ENCODE results near the gene FAM47E.

FAM47E gene

GRCh38 chr4:76257824-76258223 is 6.3 kb downstream of the FAM47E start:
- in situ Hi-C loops (cut with HindIII; ENCODE audit: low pct_unique_long_range_greater_than_20kb, low sequenced_read_pairs) = no loop called here
- no peak for TF ChIP-seq JUND (IDR thresholded peaks at IDR 0.05; ENCODE audit: low read depth)
- DNase-seq (ENCODE audit: low read depth in 1 of 2, low spot score in 1 of 2) = no peak

- no peak for DNase-seq (ENCODE audit: low read depth in 1 of 2, low spot score in 1 of 2)
- no peak for TF ChIP-seq JUND (IDR thresholded peaks at IDR 0.05; ENCODE audit: low read depth)
- in situ Hi-C loops (cut with HindIII; ENCODE audit: low pct_unique_long_range_greater_than_20kb, low sequenced_read_pairs) = no loop called here
Observed at GRCh38 chr4:76260571-76260970, 9.1 kb downstream of the FAM47E start.

- no peak for TF ChIP-seq JUND (IDR thresholded peaks at IDR 0.05; ENCODE audit: low read depth)
- in situ Hi-C loops (cut with HindIII; ENCODE audit: low pct_unique_long_range_greater_than_20kb, low sequenced_read_pairs) = no loop called here
- no peak for DNase-seq (ENCODE audit: low read depth in 1 of 2, low spot score in 1 of 2)
Observed at GRCh38 chr4:76265631-76266218, 14.2 kb downstream of the FAM47E start.

- TF ChIP-seq JUND (IDR thresholded peaks at IDR 0.05; ENCODE audit: low read depth) = no peak
- in situ Hi-C loops (cut with HindIII; ENCODE audit: low pct_unique_long_range_greater_than_20kb, low sequenced_read_pairs) = no loop called here
- no peak for DNase-seq (ENCODE audit: low read depth in 1 of 2, low spot score in 1 of 2)
Observed at GRCh38 chr4:76266627-76267026, 15.1 kb downstream of the FAM47E start.

- in situ Hi-C loops (cut with HindIII; ENCODE audit: low pct_unique_long_range_greater_than_20kb, low sequenced_read_pairs) = no loop called here
- DNase-seq (ENCODE audit: low read depth in 1 of 2, low spot score in 1 of 2) = no peak
- TF ChIP-seq JUND (IDR thresholded peaks at IDR 0.05; ENCODE audit: low read depth) = no peak
Observed at GRCh38 chr4:76267811-76268210, 16.3 kb downstream of the FAM47E start.

- DNase-seq (ENCODE audit: low read depth in 1 of 2, low spot score in 1 of 2) = no peak
- in situ Hi-C loops (cut with HindIII; ENCODE audit: low pct_unique_long_range_greater_than_20kb, low sequenced_read_pairs) = no loop called here
- no peak for TF ChIP-seq JUND (IDR thresholded peaks at IDR 0.05; ENCODE audit: low read depth)
Observed at GRCh38 chr4:76270244-76271175, 19.0 kb downstream of the FAM47E start.

GRCh38 chr4:76271248-76271647 is 19.7 kb downstream of the FAM47E start:
- no peak for DNase-seq (ENCODE audit: low read depth in 1 of 2, low spot score in 1 of 2)
- in situ Hi-C loops (cut with HindIII; ENCODE audit: low pct_unique_long_range_greater_than_20kb, low sequenced_read_pairs) = no loop called here
- no peak for TF ChIP-seq JUND (IDR thresholded peaks at IDR 0.05; ENCODE audit: low read depth)

- TF ChIP-seq JUND (IDR thresholded peaks at IDR 0.05; ENCODE audit: low read depth) = no peak
- in situ Hi-C loops (cut with HindIII; ENCODE audit: low pct_unique_long_range_greater_than_20kb, low sequenced_read_pairs) = no loop called here
- DNase-seq (ENCODE audit: low read depth in 1 of 2, low spot score in 1 of 2) = no peak
Observed at GRCh38 chr4:76272073-76272472, 20.6 kb downstream of the FAM47E start.

- no peak for TF ChIP-seq JUND (IDR thresholded peaks at IDR 0.05; ENCODE audit: low read depth)
- DNase-seq (ENCODE audit: low read depth in 1 of 2, low spot score in 1 of 2) = no peak
- in situ Hi-C loops (cut with HindIII; ENCODE audit: low pct_unique_long_range_greater_than_20kb, low sequenced_read_pairs) = no loop called here
Observed at GRCh38 chr4:76272582-76272981, 21.1 kb downstream of the FAM47E start.

GRCh38 chr4:76272999-76273398 is 21.5 kb downstream of the FAM47E start:
- in situ Hi-C loops (cut with HindIII; ENCODE audit: low pct_unique_long_range_greater_than_20kb, low sequenced_read_pairs) = no loop called here
- DNase-seq (ENCODE audit: low read depth in 1 of 2, low spot score in 1 of 2) = no peak
- no peak for TF ChIP-seq JUND (IDR thresholded peaks at IDR 0.05; ENCODE audit: low read depth)

GRCh38 chr4:76275486-76276124 is 24.1 kb downstream of the FAM47E start:
- in situ Hi-C loops (cut with HindIII; ENCODE audit: low pct_unique_long_range_greater_than_20kb, low sequenced_read_pairs) = no loop called here
- no peak for TF ChIP-seq JUND (IDR thresholded peaks at IDR 0.05; ENCODE audit: low read depth)
- DNase-seq (ENCODE audit: low read depth in 1 of 2, low spot score in 1 of 2) = no peak

- in situ Hi-C loops (cut with HindIII; ENCODE audit: low pct_unique_long_range_greater_than_20kb, low sequenced_read_pairs) = no loop called here
- DNase-seq (ENCODE audit: low read depth in 1 of 2, low spot score in 1 of 2) = no peak
- no peak for TF ChIP-seq JUND (IDR thresholded peaks at IDR 0.05; ENCODE audit: low read depth)
Observed at GRCh38 chr4:76276813-76277212, 25.3 kb downstream of the FAM47E start.

- no peak for TF ChIP-seq JUND (IDR thresholded peaks at IDR 0.05; ENCODE audit: low read depth)
- no peak for DNase-seq (ENCODE audit: low read depth in 1 of 2, low spot score in 1 of 2)
- in situ Hi-C loops (cut with HindIII; ENCODE audit: low pct_unique_long_range_greater_than_20kb, low sequenced_read_pairs) = no loop called here
Observed at GRCh38 chr4:76277667-76278066, 26.1 kb downstream of the FAM47E start.

Data from T47D (cell line).